ENCODE data around the gene PCSK7.
A peak's percentile ranks its signal among the peaks of the same experiment; 100 is the strongest.

The PCSK7 gene

GRCh38 chr11:117182551-117182935 is 49.3 kb downstream of the PCSK7 start:
- no peak for DNase-seq (ENCODE audit: low read depth)

- no peak for DNase-seq (ENCODE audit: low read depth)
Measured at GRCh38 chr11:117181586-117182550, 50.0 kb downstream of the PCSK7 start.

GRCh38 chr11:117180661-117181585 is 51.0 kb downstream of the PCSK7 start:
- peak; percentile 15 for DNase-seq (ENCODE audit: low read depth)

GRCh38 chr11:117180020-117180419 is 51.9 kb downstream of the PCSK7 start:
- DNase-seq (ENCODE audit: low read depth), result no peak

GRCh38 chr11:117179048-117179999 is 52.5 kb downstream of the PCSK7 start:
- DNase-seq (ENCODE audit: low read depth), result no peak

- peak; percentile 55 for DNase-seq (ENCODE audit: low read depth)
Measured at GRCh38 chr11:117178210-117179034, 53.5 kb downstream of the PCSK7 start, which contains the start of gene SIDT2. SIDT2 (plus strand) TSS chr11:117178743; CDS start chr11:117179264, 521 bp downstream.

GRCh38 chr11:117177534-117178209 is 54.2 kb downstream of the PCSK7 start:
- no peak for DNase-seq (ENCODE audit: low read depth)

GRCh38 chr11:117176186-117176585 is 55.7 kb downstream of the PCSK7 start:
- no peak for DNase-seq (ENCODE audit: low read depth)

GRCh38 chr11:117175781-117176180 is 56.1 kb downstream of the PCSK7 start:
- DNase-seq (ENCODE audit: low read depth), result no peak

GRCh38 chr11:117175104-117175503 is 56.8 kb downstream of the PCSK7 start:
- DNase-seq (ENCODE audit: low read depth), result no peak

GRCh38 chr11:117172724-117173421 is 59.0 kb downstream of the PCSK7 start:
- DNase-seq (ENCODE audit: low read depth), result peak; percentile 39

- DNase-seq (ENCODE audit: low read depth), result no peak
Measured at GRCh38 chr11:117171404-117172061, 60.3 kb downstream of the PCSK7 start.

- DNase-seq (ENCODE audit: low read depth), result no peak
Measured at GRCh38 chr11:117171007-117171403, 60.9 kb downstream of the PCSK7 start.

- no peak for DNase-seq (ENCODE audit: low read depth)
Measured at GRCh38 chr11:117170210-117170609, 61.7 kb downstream of the PCSK7 start.

- DNase-seq (ENCODE audit: low read depth), result no peak
Measured at GRCh38 chr11:117169736-117170135, 62.1 kb downstream of the PCSK7 start.

- no peak for DNase-seq (ENCODE audit: low read depth)
Measured at GRCh38 chr11:117166491-117166890, 65.4 kb downstream of the PCSK7 start.

GRCh38 chr11:117160826-117161225 is 71.0 kb downstream of the PCSK7 start:
- DNase-seq (ENCODE audit: low read depth), result no peak

- no peak for DNase-seq (ENCODE audit: low read depth)
Measured at GRCh38 chr11:117159892-117160291, 72.0 kb downstream of the PCSK7 start.

GRCh38 chr11:117157507-117157906 is 74.4 kb downstream of the PCSK7 start:
- no peak for DNase-seq (ENCODE audit: low read depth)
